Adipocyte (in vitro differentiated cells): ENCODE measurements around the gene ACTN1.

Experiments
- DNase-seq: peaks from one replicate; pipeline ENCODE4 v3.0.0-alpha.2; 2015; ENCODE audit warnings: low read depth
- H3K27me3 ChIP-seq: replicated peaks from 2 replicates; pipeline ENCODE4 v1.7.0; 2013; ENCODE audit warnings: mild to moderate bottlenecking, low read length, moderate library complexity; ENCODE audit not compliant: control insufficient read depth, insufficient read depth
- H3K36me3 ChIP-seq: 2 replicates; pipeline ENCODE4 v1.7.0; 2013; ENCODE audit warnings: low read length, mild to moderate bottlenecking, moderate library complexity; ENCODE audit not compliant: control insufficient read depth, insufficient read depth, severe bottlenecking
- H3K4me1 ChIP-seq: 2 replicates; pipeline ENCODE4 v1.7.0; 2013; ENCODE audit warnings: mild to moderate bottlenecking, low read length, moderate library complexity; ENCODE audit not compliant: control insufficient read depth, insufficient read depth
- H3K4me3 ChIP-seq: 2 replicates; pipeline ENCODE4 v1.7.0; 2013; ENCODE audit warnings: mild to moderate bottlenecking, low read length, moderate library complexity
- H3K9ac ChIP-seq: 2 replicates; pipeline ENCODE4 v1.7.0; 2013; ENCODE audit warnings: mild to moderate bottlenecking, low read length, moderate library complexity
- H3K9me3 ChIP-seq: 2 replicates; pipeline ENCODE4 v1.7.0; 2013; ENCODE audit warnings: mild to moderate bottlenecking, low read length, moderate library complexity; ENCODE audit not compliant: control insufficient read depth

Gene ACTN1

GRCh38 chr14:68892961-68893360, 86.1 kb downstream of the ACTN1 start:
- no peak for DNase-seq
- H3K36me3 ChIP-seq: peaks cover 91% of the 10 kb centered on the region
- H3K4me3 ChIP-seq: no peak overlapping the region
- peaks cover 9% of the 10 kb centered on the region for H3K4me1 ChIP-seq
- H3K27me3 ChIP-seq: no peaks in the 10 kb centered on the region
- H3K9me3 ChIP-seq: no peaks in the 10 kb centered on the region
- H3K9ac ChIP-seq: no peak overlapping the region

- H3K4me1 ChIP-seq: peaks cover 9% of the 10 kb centered on the region
- H3K36me3 ChIP-seq: peaks cover 90% of the 10 kb centered on the region
- peak; percentile 31 for DNase-seq
Observed at GRCh38 chr14:68891851-68892660, 87.0 kb downstream of the ACTN1 start.

GRCh38 chr14:68890173-68890931, 88.8 kb downstream of the ACTN1 start:
- no peak for DNase-seq
- no peak overlapping the region for H3K9ac ChIP-seq
- H3K9me3 ChIP-seq: no peaks in the 10 kb centered on the region
- H3K27me3 ChIP-seq: no peaks in the 10 kb centered on the region
- H3K4me3 ChIP-seq: no peak overlapping the region
- peaks cover 9% of the 10 kb centered on the region for H3K4me1 ChIP-seq
- peaks cover 87% of the 10 kb centered on the region for H3K36me3 ChIP-seq

More at GRCh38 chr14:68891851-68892660, 87.0 kb downstream of the ACTN1 start:
- Histone ChIP-seq H3K9ac (no peak overlapping the region), H3K9me3 (no peaks in the 10 kb centered on the region), H3K27me3 (no peaks in the 10 kb centered on the region), H3K4me3 (no peak overlapping the region)

- Histone ChIP-seq H3K27me3 (no peaks in the 10 kb centered on the region), H3K4me1 (peaks cover 21% of the 10 kb centered on the region), H3K9ac (no peak overlapping the region), H3K9me3 (no peaks in the 10 kb centered on the region), H3K4me3 (no peak overlapping the region), H3K36me3 (peaks cover 94% of the 10 kb centered on the region)
- DNase-seq: no peak
Observed at GRCh38 chr14:68888883-68889282, 90.2 kb downstream of the ACTN1 start.

GRCh38 chr14:68888025-68888850, 90.9 kb downstream of the ACTN1 start:
- Histone ChIP-seq H3K36me3 (peaks cover 94% of the 10 kb centered on the region), H3K27me3 (no peaks in the 10 kb centered on the region), H3K4me1 (peaks cover 22% of the 10 kb centered on the region), H3K9me3 (no peaks in the 10 kb centered on the region), H3K4me3 (no peak overlapping the region), H3K9ac (no peak overlapping the region)
- no peak for DNase-seq

- H3K4me1 ChIP-seq: peaks cover 18% of the 10 kb centered on the region
- no peak overlapping the region for H3K4me3 ChIP-seq
- no peak overlapping the region for H3K9ac ChIP-seq
- H3K27me3 ChIP-seq: no peaks in the 10 kb centered on the region
- DNase-seq: no peak
- H3K9me3 ChIP-seq: no peaks in the 10 kb centered on the region
- H3K36me3 ChIP-seq: peaks cover 94% of the 10 kb centered on the region
Observed at GRCh38 chr14:68886109-68886434, 93.0 kb downstream of the ACTN1 start.

GRCh38 chr14:68885226-68886108, 93.6 kb downstream of the ACTN1 start:
- no peak for DNase-seq
- Histone ChIP-seq H3K36me3 (peaks cover 94% of the 10 kb centered on the region), H3K4me3 (no peak overlapping the region)

GRCh38 chr14:68884031-68885030, 94.8 kb downstream of the ACTN1 start:
- Histone ChIP-seq H3K4me1 (peaks cover 13% of the 10 kb centered on the region), H3K9ac (no peak overlapping the region), H3K36me3 (peaks cover 94% of the 10 kb centered on the region), H3K27me3 (no peaks in the 10 kb centered on the region), H3K9me3 (no peaks in the 10 kb centered on the region), H3K4me3 (peak overlapping the region; percentile 2)
- DNase-seq: peak; percentile 64

More at GRCh38 chr14:68885226-68886108, 93.6 kb downstream of the ACTN1 start:
- H3K4me1 ChIP-seq: peaks cover 13% of the 10 kb centered on the region
- H3K9ac ChIP-seq: no peak overlapping the region
- H3K27me3 ChIP-seq: no peaks in the 10 kb centered on the region
- H3K9me3 ChIP-seq: no peaks in the 10 kb centered on the region

GRCh38 chr14:68882235-68882634, 96.9 kb downstream of the ACTN1 start:
- Histone ChIP-seq H3K9me3 (no peaks in the 10 kb centered on the region), H3K4me3 (no peak overlapping the region), H3K27me3 (no peaks in the 10 kb centered on the region), H3K36me3 (peaks cover 93% of the 10 kb centered on the region), H3K4me1 (peaks cover 13% of the 10 kb centered on the region), H3K9ac (no peak overlapping the region)
- no peak for DNase-seq
